Activated naive CD4-positive, alpha-beta T cell treated with Interleukin-2 at 50 U/mL for 16 hours (primary cell): Measurements from ENCODE around the gene AXIN2.
"Not testable (repeated sequence)": the region's sequence is repeated elsewhere in the genome, so short reads cannot be mapped to it uniquely, and the experiment has no call there.

Experiments
- DNase-seq: peaks from one replicate; pipeline ENCODE4 v3.0.0-alpha.2; 2020

The AXIN2 gene

DNA sequence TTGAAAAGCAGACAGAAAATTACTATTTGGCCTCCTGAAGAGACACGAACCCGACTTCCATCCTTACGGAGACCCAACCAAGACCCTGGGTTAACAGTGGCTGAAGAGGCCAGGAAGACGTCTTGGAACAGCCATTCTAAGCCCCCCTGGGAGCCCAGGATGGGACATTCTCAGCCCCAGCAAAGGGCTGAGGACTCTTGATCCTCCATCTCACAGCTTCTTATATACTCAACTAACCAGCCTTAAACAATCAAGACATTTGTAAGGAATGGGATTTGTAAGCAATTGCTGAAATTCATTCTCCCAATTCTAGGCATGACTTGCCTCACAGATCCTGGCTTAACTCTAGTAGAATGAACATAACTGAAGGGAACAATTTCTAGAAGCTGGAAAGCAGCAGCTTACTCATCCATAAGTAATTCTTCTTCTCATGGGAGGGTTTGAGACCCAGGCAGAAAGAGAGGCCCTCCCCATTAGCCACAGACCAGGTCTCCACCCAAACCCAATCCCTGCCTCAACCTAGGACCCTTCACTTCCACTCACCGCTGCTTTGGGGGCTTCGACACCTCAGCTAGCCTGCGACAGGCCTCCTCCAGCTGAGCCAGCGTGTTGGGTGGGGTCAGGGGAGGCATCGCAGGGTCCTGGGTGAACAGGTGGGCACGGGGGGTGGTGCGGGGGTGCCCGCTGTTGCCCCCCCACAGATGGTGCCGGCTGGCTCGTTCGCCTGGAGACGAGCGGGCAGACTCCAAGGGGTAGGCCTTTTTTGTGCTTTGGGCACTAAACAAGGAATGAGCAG lies 25.5 kb downstream of the AXIN2 start:
- no peak for DNase-seq

DNA sequence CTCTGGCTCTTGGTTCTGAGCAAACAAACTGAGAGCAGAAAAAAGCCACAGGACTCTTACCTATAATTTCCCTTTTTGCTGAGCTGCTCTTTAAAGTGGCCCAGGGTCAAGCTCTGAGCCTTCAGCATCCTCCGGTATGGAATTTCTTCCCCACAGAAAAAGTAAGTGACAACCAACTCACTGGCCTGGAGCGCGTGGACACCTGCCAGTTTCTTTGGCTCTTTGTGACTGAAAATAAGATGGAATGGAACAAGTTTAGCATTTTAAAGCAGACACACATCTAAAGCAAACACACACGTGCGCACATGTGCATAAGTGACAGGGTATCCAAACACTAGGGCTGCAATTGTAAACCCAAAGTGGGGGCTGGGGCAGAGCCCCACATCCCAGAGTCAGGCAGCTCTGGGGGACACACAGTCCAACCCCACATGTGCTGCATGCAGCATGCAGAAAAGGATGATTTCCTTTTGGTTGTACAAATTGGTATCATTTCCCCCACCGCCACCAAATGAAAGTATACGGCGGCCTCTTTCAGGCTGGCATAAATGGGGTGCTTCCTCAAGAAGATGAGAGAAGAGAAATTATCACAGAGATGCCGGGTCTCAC lies 27.5 kb downstream of the AXIN2 start:
- DNase-seq, result no peak

- no peak for DNase-seq
Measured at GRCh38 chr17:65533056-65533745, 28.2 kb downstream of the AXIN2 start.

DNA sequence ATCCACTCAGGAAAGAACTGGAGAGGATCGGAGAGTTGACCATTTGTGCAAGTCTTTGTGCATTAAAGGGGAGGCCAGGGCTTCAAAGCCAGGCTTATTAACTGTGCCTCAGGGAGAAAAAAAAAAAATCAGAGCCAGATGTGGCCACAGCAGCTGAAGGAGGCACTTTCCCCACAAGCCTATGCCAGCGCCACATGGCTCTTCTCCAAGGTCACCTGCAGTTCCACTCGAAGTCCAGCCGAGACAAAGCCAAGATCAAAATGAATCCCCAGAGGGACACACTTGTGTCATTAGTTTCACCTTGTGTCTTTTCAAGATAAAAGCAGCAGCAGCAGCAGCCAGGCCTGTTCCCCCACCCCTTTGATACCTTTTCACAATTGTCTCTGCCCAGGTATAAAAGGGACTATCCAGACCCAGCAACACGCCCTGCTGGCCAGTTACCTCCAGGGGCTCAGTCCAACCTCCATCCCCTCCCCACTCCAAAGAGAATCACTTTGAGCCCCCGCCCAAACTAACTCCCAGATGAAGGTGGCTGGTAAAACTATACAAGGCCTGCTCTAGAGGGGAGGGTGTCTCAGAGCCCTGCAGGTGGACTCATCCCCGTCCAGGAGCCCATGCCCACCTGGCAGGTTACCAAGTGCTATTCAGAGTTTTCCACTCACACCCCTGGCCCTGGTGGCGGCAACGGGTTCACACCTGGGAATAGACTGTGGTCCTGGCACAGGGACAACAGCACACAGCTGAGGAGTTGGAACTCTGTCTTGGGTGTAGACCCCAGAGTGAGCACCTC lies 29.2 kb downstream of the AXIN2 start:
- no peak for DNase-seq

DNA sequence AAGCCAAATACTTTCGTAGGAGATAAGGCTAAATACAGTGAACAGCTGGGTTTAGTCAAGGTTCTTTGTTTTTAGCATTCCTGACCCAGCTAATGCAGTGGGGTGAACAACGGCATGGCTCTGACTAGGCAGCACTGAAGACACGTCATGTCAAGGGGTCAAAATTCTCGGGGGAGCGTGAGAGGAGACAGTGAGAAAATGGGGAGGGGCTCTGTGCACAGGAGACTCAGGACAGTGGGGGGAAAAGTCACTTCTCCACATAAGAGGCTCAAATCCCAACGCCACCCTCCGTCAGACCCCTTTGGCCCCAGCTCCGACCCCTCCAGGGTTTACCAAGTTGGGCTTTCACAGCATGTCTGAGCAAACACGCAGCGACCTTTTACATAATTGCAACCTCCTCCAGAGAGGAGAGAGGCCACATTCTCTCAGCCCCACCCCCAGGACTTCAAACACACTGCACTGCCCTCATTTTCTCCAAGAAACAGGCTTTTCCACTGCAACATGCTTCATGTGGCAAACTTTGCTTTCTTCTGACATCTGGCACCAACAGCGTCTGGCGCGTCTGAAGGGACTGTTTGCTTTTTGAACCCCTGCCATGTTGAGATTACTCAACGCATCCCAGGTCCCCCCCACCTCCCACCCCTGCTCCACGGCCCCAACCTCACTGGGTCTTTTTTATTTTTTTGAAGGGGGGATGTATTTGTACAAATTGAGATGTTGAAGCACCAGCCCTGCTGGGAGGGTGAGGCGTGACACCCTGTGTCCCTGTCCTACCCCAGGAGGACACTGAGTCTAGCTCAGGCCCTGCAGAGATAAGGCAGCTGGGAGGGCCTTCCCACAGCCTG lies 30.0 kb downstream of the AXIN2 start:
- DNase-seq, result no peak

DNA sequence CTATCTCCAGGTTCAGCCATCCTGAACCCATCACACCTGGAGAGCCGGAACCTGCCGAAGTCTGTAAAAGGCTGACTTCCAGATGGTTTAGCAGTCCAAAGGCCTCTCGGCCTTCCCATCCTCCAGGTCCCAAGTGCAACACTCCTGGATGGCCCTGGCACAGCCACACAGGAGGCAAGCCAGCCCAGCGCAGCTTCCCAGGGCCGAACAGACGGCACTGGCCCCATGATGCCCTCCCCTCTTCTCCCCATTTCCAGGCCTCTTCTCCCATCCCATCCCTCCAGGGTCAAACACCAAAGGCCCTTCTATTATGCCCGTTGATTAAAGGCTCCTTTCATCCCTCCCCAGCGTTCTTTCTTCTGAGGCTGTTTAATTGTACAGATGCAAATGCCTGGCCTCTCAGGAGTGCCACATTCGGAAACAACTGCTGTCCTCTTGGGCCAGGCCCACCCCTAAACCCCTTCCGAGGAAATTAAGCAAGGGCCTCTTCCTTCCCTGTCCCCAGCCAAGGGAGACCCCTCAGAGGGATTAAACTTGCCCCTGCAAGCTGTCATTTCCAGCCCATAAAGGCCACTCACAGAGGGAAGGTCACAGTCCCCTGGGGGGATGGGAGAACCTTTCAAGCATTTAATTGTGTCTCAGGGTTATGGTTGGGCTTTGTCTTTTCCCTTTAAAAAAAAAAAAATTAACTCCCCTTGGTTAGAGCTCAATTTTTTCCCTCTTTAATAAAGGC lies 30.8 kb downstream of the AXIN2 start:
- DNase-seq, result no peak

DNA sequence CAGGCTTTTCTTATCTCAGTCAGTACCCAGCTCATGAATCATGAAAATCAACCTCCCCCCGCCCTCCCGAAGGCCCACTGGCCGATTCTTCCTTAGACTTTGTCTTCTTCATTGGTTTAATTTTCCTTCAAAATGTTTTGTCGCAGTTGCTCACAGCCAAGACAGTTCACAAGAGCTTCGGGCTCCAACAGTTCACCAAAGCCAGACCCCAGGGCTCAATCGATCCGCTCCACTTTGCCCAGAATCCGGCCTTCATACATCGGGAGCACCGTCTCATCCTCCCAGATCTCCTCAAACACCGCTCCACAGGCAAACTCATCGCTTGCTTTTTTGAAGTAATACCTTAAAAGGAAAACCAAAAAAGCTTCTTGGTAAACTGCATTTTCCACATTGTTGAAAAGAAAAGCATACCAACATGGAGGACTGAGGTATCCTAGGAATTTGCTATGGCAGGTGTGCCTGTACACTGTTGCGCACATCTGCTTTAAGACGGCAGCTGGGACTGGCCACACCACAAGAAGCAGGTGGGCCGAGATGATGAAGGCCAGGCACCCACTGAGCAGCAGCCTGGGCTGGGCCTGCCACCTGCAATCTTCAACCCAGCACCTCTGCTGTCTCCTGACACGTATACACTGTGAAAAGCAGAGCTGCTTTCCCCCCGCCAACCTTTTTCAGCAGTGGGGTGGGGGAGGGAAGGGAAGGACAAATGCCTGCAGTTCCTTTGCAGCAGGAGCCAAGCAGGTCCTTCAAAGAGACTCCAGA lies 31.5 kb downstream of the AXIN2 start:
- no peak for DNase-seq

DNA sequence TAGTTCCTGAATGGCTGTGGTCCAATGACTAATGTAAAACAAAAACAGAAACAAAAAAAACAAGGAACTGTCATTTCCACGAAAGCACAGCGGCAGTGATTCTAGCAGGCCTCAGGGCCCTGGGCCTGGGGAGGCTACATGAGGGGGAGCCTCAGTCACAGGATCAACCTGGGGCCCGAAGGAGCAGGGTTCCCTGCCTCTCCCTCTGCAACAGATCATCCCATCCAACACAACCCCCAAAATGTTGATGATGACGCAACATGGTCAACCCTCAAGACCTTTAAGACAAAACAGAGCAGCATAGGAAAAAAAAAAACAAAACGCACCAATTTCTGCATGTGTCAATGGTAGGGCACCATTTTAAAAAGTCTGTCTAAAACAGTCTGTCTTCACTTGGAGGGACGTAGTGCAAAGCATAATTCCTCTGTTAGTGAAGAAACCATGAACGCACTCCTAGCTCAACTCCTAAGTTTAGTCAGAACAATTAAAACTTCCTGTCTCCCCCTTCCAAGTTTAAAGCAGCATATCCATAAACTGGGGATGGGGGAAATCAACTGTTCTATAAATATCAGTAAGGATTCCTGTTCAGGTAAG lies 32.3 kb downstream of the AXIN2 start:
- no peak for DNase-seq

DNA sequence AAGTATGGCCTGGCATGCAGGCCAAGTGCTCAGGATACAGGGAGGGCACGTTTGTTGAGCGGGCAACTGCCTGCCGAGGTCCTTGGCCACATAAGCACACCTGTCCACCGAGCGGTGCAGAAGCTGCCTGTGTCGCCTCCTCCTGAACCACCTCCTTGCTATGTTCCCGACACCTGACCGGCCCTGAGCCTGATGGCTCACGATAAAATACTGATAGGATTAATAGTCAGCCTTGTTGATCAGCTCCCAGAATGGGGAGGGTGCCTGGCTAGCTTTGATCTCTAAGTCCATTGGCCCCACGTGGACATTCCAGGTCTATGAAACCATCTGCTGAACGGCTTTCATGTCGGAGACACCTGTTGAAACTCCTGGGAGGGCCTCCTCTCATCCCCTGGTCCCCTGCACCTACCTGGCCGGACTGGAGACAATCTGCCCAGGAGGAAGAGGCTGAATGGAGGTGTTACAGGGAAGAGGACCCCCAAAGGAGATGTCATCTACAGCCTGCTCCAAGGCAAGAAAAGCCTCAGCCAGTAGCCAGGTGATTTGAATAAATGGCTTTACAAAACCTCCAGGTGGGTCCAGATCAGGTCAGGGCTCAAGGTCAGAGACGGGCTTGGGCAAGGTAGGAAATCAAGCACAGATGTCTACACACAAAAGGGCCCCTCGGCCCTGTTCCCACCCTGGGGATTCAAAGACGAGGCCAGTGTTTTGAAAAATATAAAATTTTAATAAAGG lies 33.4 kb downstream of the AXIN2 start:
- DNase-seq, result no peak

DNA sequence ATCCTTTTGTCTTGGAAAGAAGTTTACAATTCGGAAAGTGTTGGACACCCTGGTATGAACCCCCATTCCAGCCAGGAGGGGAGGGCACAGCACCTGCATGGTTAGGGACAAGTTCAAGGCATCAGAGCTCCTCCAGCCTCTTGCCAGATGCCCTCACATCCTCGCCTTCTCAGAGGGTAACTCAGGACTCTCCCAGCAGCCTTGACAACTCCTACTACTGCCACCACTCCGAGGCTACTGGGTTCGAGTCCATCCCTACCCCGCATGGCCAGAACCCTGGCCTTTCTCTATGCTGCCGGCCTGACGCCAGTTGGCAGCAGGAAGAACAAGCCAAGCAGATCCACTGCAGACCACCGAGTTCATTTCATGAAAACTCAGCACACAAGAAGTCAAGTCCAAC lies 34.1 kb downstream of the AXIN2 start:
- no peak for DNase-seq

- not testable (repeated sequence) for DNase-seq
Measured at GRCh38 chr17:65526854-65527253, 34.6 kb downstream of the AXIN2 start.

DNA sequence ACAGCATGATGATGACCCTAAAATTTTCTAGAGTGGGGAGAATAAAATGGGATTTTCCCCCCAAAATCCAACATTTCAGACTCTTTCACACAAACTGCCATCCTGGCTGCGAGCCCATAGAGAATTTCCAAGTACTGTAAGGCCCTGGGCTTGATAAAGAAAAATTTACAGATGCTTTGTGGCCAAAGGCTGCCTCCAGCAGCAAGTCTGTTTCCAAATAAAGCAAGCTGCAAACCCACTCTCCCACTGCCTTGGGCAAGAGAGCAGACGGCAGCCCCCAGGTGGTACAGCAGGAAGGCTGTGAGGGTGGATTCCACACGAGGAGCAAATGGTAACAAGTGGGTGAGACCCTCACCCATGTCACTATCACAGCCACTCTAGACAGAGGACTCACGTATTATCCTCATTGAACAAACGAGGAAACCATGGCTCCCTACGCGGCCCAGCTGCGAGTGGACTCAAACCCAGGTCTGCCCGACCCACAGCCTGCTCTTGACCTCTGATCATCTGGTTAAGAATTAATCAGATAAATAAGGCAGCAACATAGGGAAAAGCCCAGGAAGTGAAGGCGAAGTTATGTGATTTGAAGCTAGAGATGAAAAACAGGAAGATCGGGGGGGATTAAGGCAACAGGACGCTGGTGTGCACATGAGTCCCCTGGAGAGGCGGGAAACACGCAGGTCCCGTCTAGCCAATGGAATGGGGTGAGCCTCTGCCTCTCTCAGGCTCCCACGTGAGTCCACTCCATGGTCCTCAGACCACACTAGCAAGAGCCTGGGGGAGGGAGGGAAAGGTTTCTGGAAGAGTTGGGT lies 37.4 kb downstream of the AXIN2 start:
- DNase-seq, result no peak

- no peak for DNase-seq
Measured at GRCh38 chr17:65523411-65523810, 38.0 kb downstream of the AXIN2 start.

DNA sequence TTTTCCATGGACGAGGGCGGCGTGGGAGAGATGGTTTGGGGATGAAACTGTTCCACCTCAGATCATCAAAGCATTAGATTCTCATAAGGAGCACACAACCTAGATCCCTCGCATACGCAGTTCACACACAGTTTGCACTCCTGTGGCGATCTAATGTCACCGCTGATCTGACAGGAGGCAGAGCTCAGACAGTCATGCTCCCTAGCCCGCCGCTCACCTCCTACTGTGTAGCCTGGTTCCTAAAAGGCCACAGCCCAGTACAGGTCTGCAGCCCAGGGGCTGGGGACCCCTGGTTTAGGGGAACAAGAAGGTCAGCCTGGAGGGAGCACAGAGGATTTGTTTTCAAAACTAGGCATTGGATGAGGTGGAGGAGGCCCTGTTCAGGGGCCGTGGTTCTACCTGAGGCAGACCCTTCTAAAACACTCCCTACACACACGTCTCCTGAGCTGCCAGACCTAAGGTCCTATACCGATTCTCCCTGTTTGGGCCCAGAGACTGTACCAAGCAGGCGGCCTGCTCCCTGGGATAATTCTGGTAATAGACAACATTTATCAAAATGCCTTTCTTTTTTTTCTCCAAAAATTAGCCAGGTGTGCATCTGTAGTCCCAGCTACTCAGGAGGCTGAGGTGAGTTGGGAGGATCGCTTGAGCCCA lies 38.6 kb downstream of the AXIN2 start:
- no peak for DNase-seq

DNA sequence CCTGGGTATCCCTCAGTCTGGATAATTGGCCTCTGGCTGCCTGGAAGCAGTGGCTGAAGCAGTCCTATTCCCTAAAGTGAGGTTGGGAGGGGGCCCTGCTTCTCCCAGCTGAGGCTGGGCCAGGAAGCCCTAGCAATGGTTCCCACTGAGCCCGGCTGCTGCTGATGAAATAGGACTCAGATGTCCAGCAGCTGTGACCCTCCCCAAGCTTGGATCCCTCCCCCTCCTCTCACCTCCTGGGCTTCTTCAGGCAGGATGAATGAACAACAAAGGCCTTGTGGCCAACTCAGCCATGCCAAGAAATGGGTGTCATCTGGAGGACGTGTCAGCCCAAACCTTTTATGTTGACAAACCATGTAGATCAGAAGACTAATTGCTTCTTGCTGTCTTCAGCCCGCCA lies 42.0 kb downstream of the AXIN2 start:
- DNase-seq, result no peak

DNA sequence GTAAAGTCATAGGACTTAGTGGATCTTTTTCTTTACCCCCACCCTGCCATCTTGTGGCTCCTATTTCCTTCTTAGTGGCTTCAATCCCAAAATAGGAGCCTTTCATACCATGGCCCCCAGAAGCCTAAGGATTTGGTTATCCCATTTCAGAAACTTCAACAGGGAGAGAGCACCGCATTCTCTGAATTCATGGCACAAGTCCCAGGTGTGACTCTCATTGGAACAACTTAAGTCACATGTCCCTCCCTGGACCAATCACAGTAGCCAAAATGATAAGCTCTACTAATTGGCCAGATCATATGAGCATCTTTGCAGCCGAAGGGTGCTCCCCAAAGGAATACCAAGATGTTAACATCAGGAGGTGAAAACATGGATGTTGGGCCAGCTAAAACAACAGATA lies 43.2 kb downstream of the AXIN2 start:
- DNase-seq, result no peak

DNA sequence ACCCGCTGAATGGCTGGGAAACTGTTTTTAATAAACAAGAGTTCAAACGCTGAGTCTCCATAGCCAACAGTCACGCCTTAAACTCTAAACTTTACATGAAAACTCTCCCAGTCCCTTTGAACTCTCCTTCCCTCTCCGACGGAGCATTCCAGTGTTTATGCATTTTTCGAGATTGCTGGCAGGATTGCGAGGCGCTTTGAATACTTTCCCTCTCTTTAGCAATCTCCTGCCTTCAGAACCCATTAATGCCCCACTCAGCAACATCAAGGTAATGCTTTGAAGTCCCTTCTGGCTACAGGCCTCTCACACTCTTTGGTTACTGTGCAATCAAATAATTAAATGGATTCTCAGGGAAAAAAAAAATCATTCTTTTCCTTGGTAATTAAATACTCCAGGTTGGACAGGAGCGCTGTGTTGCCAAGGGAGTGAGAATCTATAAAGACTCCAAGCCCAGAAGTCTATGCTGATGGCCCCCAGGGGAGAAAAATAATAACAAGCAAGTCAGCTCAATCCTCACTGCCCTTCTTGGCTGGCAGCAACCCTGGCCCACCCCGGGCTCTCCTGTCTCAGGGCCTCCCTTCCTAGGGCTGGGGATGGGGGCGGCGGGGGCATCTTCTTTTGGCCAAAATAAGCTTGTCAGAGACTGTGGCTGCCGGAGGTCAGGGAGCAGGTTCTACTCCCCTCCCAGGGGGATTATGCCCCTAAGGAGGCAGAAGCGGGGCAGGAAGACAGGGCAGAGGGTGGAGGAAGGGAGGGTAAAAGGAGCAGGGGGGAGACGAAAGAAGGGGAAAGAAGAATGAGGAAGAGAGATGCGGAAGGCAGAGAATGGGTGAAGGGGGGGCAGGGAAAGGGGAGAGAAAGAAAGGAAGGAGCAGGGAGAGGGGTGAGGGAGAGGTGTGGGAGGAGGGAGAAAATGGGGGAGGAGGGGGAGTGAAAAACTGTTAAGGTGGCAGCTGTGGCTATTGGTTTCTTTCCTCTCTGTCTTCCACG lies 45.2 kb downstream of the AXIN2 start:
- DNase-seq, result no peak
